Neutrophil (primary cell): ENCODE measurements around the gene LAMB3.

Experiments used
- H3K27ac ChIP-seq: fragments of 200-600 bp; sonication (generic); 2 replicates; pipeline ENCODE4 v1.5.1; 2016; ENCODE audit warnings: mild to moderate bottlenecking, moderate library complexity
- H3K27me3 ChIP-seq: fragments of 200-600 bp; sonication (generic); 2 replicates; pipeline ENCODE4 v1.6.0; 2016; ENCODE audit warnings: mild to moderate bottlenecking
- H3K36me3 ChIP-seq: fragments of 200-600 bp; sonication (generic); 2 replicates; pipeline ENCODE4 v1.5.1; 2017
- H3K4me1 ChIP-seq, 2 experiments: fragments of 200-600 bp in 1 of 2; sonication (generic) in 1 of 2; 1 replicate in 1 of 2; 2 replicates in 1 of 2; pipeline versions ENCODE4 v1.5.1 to v1.6.1; 2013 to 2016; ENCODE audit warnings: low read depth in 1 of 2, low read length in 1 of 2, mild to moderate bottlenecking in 1 of 2, moderate library complexity in 1 of 2; ENCODE audit not compliant: control insufficient read depth in 1 of 2, insufficient read depth in 1 of 2
- H3K4me3 ChIP-seq, 2 experiments: fragments of 200-600 bp in 1 of 2; sonication (generic) in 1 of 2; 1 replicate in 1 of 2; 2 replicates in 1 of 2; pipeline ENCODE4 v1.5.1; 2013 to 2016; ENCODE audit warnings: low read depth in 1 of 2, low read length in 1 of 2, mild to moderate bottlenecking in 1 of 2, moderate library complexity in 1 of 2
- H3K9me3 ChIP-seq: fragments of 200-600 bp; sonication (generic); 2 replicates; pipeline ENCODE4 v1.5.1; 2016
- CTCF ChIP-seq: fragments of 200-600 bp; sonication (generic); IDR thresholded peaks from 2 replicates; pipeline ENCODE4 v1.5.1; 2016; ENCODE audit warnings: antibody characterized with exemption

LAMB3 gene

GRCh38 chr1:209609791-209610630, 42.2 kb downstream of the LAMB3 start:
- no peak for TF ChIP-seq CTCF
- H3K27ac ChIP-seq: no peak overlapping the region
- H3K36me3 ChIP-seq: no peaks in the 10 kb centered on the region
- peaks cover 13% of the 10 kb centered on the region for H3K27me3 ChIP-seq
- peaks cover 41 to 44% of the 10 kb centered on the region in 2 experiments for H3K4me1 ChIP-seq
- no peak overlapping the region for H3K4me3 ChIP-seq
- no peaks in the 10 kb centered on the region for H3K9me3 ChIP-seq

- Histone ChIP-seq H3K27ac (no peak overlapping the region), H3K9me3 (no peaks in the 10 kb centered on the region), H3K4me3 (no peak overlapping the region), H3K27me3 (peaks cover 10% of the 10 kb centered on the region), H3K36me3 (no peaks in the 10 kb centered on the region), H3K4me1 (peaks cover 49 to 52% of the 10 kb centered on the region in 2 experiments)
- TF ChIP-seq CTCF: no peak
Observed at GRCh38 chr1:209609041-209609790, 43.0 kb downstream of the LAMB3 start.

DNA sequence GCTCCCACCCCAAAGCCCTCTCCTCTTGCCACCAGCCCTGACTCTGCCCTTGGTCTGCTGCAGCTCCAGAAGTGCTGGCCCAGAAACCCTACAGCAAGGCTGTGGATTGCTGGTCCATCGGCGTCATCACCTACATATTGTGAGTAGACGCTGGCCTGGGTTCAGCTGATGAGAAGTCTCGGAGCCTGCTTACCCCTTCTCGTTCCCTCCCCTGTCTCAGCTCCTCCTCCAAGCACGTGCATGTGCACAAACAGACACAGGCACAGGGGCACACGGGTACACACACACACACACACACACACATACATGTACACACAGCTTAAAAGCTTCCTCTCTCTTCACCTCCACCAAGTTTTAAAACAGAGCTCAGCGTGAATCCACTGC, 44.4 kb downstream of the LAMB3 start:
- Histone ChIP-seq H3K9me3 (no peaks in the 10 kb centered on the region), H3K36me3 (no peaks in the 10 kb centered on the region), H3K4me3 (no peak overlapping the region), H3K27ac (no peak overlapping the region), H3K27me3 (no peaks in the 10 kb centered on the region), H3K4me1 (peaks cover 59 to 60% of the 10 kb centered on the region in 2 experiments)
- TF ChIP-seq CTCF: no peak

DNA sequence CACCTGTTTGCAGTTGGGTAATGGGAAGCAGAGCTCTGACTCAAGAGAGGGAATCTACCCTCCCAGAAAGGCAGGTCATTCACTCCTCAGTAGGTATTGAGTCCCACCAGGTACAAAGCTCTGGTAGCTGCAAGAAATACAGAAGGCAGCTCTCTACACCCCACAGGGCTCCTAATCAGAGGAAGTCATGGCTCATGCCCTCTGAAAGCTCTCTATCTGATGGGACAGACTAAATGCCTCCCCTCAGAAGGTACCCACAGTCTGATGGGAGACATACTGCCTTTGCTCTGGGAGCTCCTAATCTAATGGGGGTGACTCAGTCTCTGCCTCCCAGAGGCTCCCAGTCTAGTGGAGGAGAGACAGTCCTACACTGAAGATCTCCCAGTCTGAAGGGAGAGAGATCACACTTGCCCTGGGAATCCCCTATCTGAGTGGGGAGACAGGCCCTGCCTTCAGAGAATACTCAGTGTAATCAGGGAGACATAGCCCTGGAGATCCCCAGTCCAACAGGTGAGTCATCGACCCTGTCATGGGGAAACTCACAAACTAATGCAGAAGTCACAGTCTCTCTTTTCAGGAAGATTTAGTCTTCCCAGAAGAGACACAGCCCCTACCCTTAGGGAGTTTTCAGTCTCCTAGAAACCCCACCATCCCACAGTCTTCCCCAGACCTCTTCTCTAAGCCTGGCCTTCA, 45.0 kb downstream of the LAMB3 start:
- no peak overlapping the region for H3K27ac ChIP-seq
- H3K36me3 ChIP-seq: no peaks in the 10 kb centered on the region
- no peaks in the 10 kb centered on the region for H3K27me3 ChIP-seq
- H3K4me1 ChIP-seq: peaks cover 57 to 60% of the 10 kb centered on the region in 2 experiments
- TF ChIP-seq CTCF: no peak
- no peaks in the 10 kb centered on the region for H3K9me3 ChIP-seq
- H3K4me3 ChIP-seq: no peak overlapping the region

DNA sequence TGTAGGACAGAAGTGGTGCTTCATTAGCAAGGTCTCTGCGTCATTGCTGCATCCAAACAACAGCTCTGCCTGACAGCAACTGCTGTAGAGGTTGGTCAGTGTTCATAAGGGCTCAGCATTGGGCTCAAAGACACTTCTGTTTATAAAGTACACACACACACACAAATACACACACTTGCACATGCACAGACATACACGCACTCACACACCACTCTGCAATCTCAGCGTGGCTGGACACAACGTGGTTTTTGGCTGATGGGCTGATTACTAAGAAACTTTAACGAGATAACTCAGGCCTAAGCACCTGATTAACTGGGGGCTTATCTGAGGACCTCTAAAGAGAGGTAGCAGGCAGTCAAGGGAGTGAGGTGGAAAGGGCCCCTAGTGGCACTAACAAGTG, 48.3 kb downstream of the LAMB3 start:
- no peaks in the 10 kb centered on the region for H3K9me3 ChIP-seq
- peaks cover 60% of the 10 kb centered on the region in 2 experiments for H3K4me1 ChIP-seq
- TF ChIP-seq CTCF: no peak
- no peaks in the 10 kb centered on the region for H3K36me3 ChIP-seq
- peaks cover 27% of the 10 kb centered on the region for H3K27me3 ChIP-seq
- no peak overlapping the region for H3K4me3 ChIP-seq
- H3K27ac ChIP-seq: peak overlapping the region; percentile 76
